Gastroesophageal sphincter (tissue), 3 donors: ENCODE measurements around the gene LSMEM2.

Experiments
- CTCF ChIP-seq, 4 experiments: fragments of 200-600 bp in 2 of 4; fragments of 450-650 bp in 2 of 4; sonication (generic) in 1 of 4; IDR thresholded peaks; one replicate each; pipeline ENCODE4 v1.5.1; 2017 to 2019; ENCODE audit warnings: antibody characterized with exemption in 4 of 4, mild to moderate bottlenecking in 2 of 4, moderate library complexity in 2 of 4
- POLR2AphosphoS5 ChIP-seq: sonication (generic); formaldehyde crosslinking; IDR thresholded peaks from one replicate; pipeline ENCODE4 v1.6.1; 2017; ENCODE audit warnings: antibody characterized with exemption

GRCh38 chr3:50330330-50330729, 51.4 kb downstream of the LSMEM2 start:
- TF ChIP-seq POLR2AphosphoS5 (no peak), CTCF (IDR thresholded peaks at IDR 0.05) (no peak)
